Measurements from ENCODE around the gene LOXL4. TPM values are rescaled to one million over a fixed set of nuclear protein-coding genes. Genes with fewer than 3 reads are reported as not detected.

Gene LOXL4
- total RNA-seq, 8 experiments from 2014 or later: 0.52 to 176 (median 1.9) TPM

DNA sequence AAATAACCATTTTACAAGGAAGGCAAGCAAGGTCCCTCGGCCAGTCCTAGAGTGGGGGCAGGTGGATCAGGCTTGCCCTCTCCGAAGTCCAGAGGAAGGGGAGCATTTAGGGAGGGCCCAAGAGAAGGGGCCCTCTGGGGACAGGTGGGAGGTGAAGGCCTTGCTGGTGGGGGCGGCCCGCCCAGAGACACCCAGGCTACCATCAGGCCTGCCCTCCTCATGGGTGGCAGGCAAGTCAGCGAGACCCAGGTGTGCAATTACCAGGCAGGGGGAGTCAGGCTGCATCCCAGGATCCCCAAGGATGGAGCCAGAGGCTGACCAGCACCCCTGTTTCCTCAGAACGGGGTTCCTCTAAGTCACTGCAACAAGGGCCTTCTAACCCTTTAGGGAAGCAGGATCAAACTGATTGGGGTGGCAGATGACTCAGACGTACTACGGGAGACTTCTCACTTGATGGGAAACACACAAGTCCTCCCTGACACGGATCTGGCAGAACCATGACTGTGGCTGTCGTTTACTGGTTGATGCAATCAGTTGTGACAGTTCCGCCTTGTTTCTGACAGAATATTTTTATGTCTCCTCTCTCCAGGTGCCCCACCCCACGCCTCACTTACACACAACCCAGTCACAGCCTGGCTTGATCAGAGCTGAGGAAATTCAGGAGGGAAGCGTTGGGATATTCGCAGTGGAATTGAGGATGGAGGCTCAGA lies 8.2 kb downstream of the LOXL4 start:
- WGBS, 10 experiments: 24 to 77% (median 52%) methylated on average over 1 to 3 of the region's 14 CpGs; no CpG with 5 or more reads in 6 of the 10 experiments
- in situ Hi-C loops (cut with MboI; ENCODE audit: low pct_unique_long_range_greater_than_20kb in 2 of 9, low sequenced_read_pairs in 9 of 9, unreplicated experiment in 9 of 9): no loop called here
- ATAC-seq (replicated peaks in 6 of 8): peak in 7 of 8 experiments; percentile 58 to 87 (median 75)
- Histone ChIP-seq H3K4me3 (no peak overlapping the region), H3K27ac (no peak overlapping the region), H3K4me1 (replicated peaks in 1 of 2) (peaks cover 0 to 6% of the 10 kb centered on the region in 2 donors)

DNA sequence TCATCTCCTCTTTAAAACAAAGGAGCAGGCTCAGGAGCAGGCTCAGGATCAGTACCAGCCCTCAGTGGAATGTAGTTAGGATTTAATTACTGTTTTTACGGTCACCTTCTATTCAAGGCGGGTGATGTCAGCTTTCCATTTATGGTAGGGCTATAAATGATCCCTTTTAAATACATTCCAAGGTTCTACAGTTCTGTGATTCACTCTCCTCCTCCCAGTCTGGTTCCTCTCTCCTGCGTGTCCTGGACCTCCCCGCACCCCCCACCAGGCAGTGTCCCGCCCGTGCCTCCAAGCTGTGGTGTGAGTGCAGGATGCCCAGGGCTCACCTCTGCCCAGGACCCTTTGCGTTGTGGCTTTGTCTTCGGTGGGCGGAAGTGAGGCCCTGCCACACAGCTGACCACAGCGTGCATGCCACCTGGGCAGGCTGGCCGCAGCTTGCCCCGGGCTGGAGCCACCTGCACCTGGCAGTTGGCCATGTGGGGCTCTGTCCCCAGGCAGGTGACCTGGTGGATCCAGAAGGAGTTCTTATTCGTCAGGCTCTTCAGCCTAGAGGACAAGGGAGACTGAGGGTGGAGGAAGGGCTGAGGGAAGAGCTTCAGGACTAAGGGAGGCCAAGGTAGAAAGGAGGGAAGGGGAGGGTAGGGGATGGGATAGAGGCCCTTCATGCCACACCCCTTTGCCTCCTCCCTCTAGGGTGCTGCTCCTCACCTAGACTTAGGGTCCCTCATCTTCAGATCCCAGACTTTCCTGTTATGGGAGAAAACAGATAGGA lies 9.1 kb downstream of the LOXL4 start:
- H3K27ac ChIP-seq: no peak overlapping the region
- H3K4me1 ChIP-seq (replicated peaks in 1 of 2): peaks cover 0 to 6% of the 10 kb centered on the region in 2 donors
- in situ Hi-C loops (cut with MboI; ENCODE audit: low pct_unique_long_range_greater_than_20kb in 2 of 9, low sequenced_read_pairs in 9 of 9, unreplicated experiment in 9 of 9): no loop called here
- 29 to 100% (median 80%) methylated on average over 1 to 6 of the region's 13 CpGs; no CpG with 5 or more reads in 4 of the 10 experiments for WGBS, 10 experiments
- ATAC-seq (replicated peaks in 6 of 8): peak; percentile 3 to 62 (median 48)
- H3K4me3 ChIP-seq: no peak overlapping the region

DNA sequence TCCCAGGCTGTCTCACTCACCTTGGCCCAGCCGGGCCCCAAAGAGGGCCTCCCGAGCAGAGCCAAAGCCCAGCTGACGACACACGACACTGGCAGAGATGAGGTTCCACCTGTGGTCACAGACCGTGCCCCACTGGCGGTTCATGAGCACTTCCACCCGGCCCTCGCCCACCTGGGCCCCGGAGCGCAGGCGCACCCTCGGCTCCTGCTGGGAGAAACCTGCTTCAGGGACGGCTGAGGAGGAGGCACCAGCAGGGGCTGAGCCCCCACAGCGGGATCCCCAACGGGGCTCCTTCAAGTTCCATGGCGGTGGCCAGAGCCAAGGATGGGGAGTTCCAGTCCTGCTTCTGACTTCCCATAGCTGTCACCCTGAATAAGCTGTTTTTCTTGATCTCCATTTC lies 10.0 kb downstream of the LOXL4 start:
- in situ Hi-C loops (cut with MboI; ENCODE audit: low pct_unique_long_range_greater_than_20kb in 2 of 9, low sequenced_read_pairs in 9 of 9, unreplicated experiment in 9 of 9): no loop called here
- peaks cover 0 to 6% of the 10 kb centered on the region in 2 donors for H3K4me1 ChIP-seq (replicated peaks in 1 of 2)
- H3K27ac ChIP-seq: no peak overlapping the region
- no peak for ATAC-seq (replicated peaks in 6 of 8)
- 93 to 95% methylated on average over 3 to 4 of the region's 16 CpGs; no CpG with 5 or more reads in 8 of the 10 experiments for WGBS, 10 experiments
- H3K4me3 ChIP-seq: no peak overlapping the region

DNA sequence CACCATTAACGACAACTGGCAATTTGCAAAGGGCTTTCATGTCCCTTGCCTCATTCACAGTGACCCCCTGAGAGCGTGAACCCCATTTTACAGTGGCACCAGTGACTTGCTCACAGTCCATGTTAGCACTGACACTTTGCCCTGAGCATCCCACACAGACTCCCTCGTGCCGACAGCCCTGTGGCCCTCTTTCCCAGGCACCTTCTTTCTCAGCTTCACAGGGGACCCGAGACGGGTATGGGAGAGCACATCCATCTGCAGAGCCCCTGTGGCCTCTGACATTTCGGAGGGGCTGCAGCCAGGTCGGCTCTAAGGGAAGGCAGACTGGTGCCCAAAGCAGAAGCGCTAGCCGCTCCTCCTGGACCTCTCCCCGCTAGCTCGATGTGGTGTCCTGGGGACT lies 10.8 kb downstream of the LOXL4 start:
- no peak overlapping the region for H3K4me3 ChIP-seq
- ATAC-seq (replicated peaks in 6 of 8): no peak
- in situ Hi-C loops (cut with MboI; ENCODE audit: low pct_unique_long_range_greater_than_20kb in 2 of 9, low sequenced_read_pairs in 9 of 9, unreplicated experiment in 9 of 9): no loop called here
- no peak overlapping the region for H3K27ac ChIP-seq
- 59 to 100% (median 85%) methylated on average over 3 to 5 of the region's 12 CpGs; no CpG with 5 or more reads in 4 of the 10 experiments for WGBS, 10 experiments
- peaks cover 0 to 6% of the 10 kb centered on the region in 2 donors for H3K4me1 ChIP-seq (replicated peaks in 1 of 2)

DNA sequence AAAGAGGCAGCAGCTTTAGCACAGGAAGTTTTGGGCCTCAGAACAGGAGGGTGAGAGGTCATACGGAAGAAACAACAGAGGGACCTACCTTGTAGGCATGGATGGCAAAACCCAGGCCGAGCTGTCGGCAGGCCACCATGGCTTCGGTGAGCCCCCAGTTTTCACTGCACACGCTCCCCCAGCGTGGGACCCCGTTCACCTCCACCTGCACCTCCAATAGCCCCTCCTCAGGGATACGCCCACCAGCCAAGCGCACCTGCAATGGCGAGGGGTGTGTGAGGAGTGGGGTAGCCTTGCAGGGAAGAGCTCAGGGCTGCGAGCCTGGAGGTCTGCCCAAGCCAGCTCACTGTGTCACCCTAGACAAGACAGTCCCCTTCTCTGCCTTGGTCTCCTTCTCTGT lies 11.3 kb downstream of the LOXL4 start:
- 80 to 100% (median 90%) methylated on average over 1 to 3 of the region's 11 CpGs; no CpG with 5 or more reads in 6 of the 10 experiments for WGBS, 10 experiments
- H3K27ac ChIP-seq: no peak overlapping the region
- H3K4me1 ChIP-seq (replicated peaks in 1 of 2): peaks cover 0 to 6% of the 10 kb centered on the region in 2 donors
- H3K4me3 ChIP-seq: no peak overlapping the region
- ATAC-seq (replicated peaks in 6 of 8): no peak
- in situ Hi-C loops (cut with MboI; ENCODE audit: low pct_unique_long_range_greater_than_20kb in 2 of 9, low sequenced_read_pairs in 9 of 9, unreplicated experiment in 9 of 9): no loop called here

DNA sequence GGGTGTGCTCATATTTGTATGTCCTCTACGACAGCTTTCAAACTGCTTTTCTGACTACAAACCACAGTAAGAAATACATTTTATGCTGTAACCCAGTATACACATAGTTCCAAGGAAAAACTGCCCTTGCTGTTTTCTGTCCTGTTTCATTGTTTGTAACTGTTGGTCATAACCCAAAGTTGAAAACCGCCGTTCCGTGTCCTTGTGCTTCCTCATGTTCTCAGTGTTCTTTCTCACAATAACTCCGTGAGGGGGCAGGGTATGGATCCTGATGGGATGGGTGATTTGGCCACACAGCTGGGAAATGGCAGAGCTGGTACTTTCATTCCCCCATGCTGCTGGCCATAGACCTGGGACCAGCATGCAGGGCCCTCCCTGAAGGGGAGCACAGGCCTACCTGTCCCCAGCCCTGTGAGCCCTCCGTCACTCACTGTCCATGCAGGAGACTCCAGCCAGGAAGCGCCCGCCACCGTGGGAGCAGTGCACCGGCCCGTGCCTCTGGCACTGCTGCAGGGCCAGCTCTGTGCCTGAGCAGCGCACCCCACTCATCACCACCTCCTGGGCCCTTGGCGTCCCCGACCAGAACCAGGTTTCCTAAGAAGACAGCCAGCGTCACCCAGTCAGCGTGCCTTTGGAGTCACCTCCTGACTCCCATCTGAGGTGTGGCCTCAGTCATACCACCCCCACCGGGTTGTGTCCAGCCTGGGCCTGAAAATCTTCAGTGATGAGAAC lies 12.7 kb downstream of the LOXL4 start:
- no peak for ATAC-seq (replicated peaks in 6 of 8)
- Histone ChIP-seq H3K4me1 (replicated peaks in 1 of 2) (peaks cover 0 to 4% of the 10 kb centered on the region in 2 donors), H3K27ac (no peak overlapping the region), H3K4me3 (no peak overlapping the region)
- in situ Hi-C loops (cut with MboI; ENCODE audit: low pct_unique_long_range_greater_than_20kb in 2 of 9, low sequenced_read_pairs in 9 of 9, unreplicated experiment in 9 of 9): no loop called here
- 83 to 100% (median 93%) methylated on average over 1 to 10 of the region's 17 CpGs; no CpG with 5 or more reads in 2 of the 10 experiments for WGBS, 10 experiments

DNA sequence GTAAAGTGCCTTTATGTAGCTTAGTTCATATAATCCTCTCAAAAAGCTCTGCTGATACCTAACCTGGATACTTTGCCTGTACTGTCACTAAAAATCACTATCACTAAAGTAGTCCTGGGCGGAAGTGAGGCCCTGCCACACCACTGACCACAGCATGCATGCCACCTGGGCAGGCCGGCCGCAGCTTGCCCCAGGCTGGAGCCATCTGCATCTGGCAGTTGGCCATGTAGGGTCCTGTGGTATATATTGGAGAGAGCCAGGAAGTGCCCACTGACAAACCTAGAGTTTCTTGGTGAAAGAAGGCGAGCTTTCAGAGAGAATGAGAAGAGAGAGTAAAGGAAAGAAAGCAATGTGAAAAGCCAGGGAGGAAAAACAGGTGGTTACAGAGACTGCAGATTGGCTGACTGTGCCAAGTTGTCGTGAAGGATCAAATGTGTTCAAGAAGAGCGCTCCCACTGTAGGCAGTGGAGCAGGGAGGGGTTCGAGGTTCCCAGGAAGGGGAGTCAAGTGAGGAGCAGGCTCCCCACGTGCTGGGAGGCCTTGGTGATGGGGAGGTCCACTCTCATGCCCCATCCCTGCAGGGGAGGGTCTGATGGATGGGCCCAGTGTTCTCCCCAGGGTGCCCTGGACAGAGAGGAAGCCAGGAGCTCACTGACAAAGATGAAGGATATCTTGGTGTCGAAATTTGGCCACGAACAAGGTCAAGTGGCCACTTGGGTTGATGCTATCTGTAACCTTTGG lies 13.6 kb downstream of the LOXL4 start:
- Histone ChIP-seq H3K27ac (no peak overlapping the region), H3K4me3 (no peak overlapping the region), H3K4me1 (replicated peaks in 1 of 2) (peaks cover 3 to 5% of the 10 kb centered on the region in 2 donors)
- in situ Hi-C loops (cut with MboI; ENCODE audit: low pct_unique_long_range_greater_than_20kb in 2 of 9, low sequenced_read_pairs in 9 of 9, unreplicated experiment in 9 of 9): no loop called here
- no peak for ATAC-seq (replicated peaks in 6 of 8)
- WGBS, 10 experiments: 79 to 100% (median 94%) methylated on average over 2 to 8 of the region's 10 CpGs; no CpG with 5 or more reads in 1 of the 10 experiments

DNA sequence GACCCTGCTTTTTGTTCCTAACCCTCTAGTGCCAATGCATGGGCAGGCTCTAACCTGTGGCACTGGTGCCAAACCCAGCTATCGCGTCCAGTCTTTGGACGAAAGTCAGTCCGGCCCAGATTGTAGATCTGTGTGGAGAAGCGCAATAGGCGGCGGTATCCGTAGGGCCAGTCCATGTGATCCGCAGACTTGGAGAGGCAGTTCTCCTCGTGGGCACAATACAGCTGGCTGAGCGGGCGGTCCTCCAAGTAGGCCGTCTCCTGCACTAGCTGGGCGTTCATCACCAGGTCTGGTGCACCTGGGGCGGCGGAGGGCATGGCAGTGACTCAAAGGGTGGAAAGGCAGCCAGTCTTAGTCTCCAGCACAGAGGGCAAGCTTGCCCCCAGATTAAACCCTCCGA lies 14.5 kb downstream of the LOXL4 start:
- in situ Hi-C loops (cut with MboI; ENCODE audit: low pct_unique_long_range_greater_than_20kb in 2 of 9, low sequenced_read_pairs in 9 of 9, unreplicated experiment in 9 of 9): no loop called here
- no peak for ATAC-seq (replicated peaks in 6 of 8)
- 80 to 100% (median 96%) methylated on average over 1 to 14 of the region's 17 CpGs; no CpG with 5 or more reads in 4 of the 10 experiments for WGBS, 10 experiments

DNA sequence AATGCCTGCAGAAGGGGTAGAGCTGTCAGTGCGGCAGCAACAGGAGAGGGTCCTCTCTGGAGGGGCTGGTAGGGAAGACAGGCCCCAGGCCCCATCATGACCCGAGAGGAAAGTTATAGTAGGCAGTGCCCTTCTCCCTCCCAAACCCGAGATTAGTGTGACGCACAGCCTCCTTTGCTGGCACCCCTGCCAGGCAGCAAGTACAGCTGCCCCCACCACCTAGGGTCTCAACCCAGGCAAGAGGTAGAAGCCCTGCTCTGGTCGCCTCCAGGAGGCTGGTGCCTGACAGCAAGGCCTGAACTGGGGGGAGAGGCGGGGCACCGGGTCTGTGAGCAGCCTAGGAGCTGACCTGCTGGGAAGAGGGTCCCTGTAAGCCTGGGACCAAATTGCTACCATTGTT lies 15.5 kb downstream of the LOXL4 start:
- Histone ChIP-seq H3K4me1 (replicated peaks in 1 of 2) (peaks cover 11 to 15% of the 10 kb centered on the region in 2 donors), H3K4me3 (no peak overlapping the region), H3K27ac (no peak overlapping the region)
- no peak for ATAC-seq (replicated peaks in 6 of 8)
- in situ Hi-C loops (cut with MboI; ENCODE audit: low pct_unique_long_range_greater_than_20kb in 2 of 9, low sequenced_read_pairs in 9 of 9, unreplicated experiment in 9 of 9): no loop called here
- WGBS, 10 experiments: 57 to 100% (median 93%) methylated on average over 1 to 4 of the region's 7 CpGs; no CpG with 5 or more reads in 5 of the 10 experiments

More for the DNA sequence above, 14.5 kb downstream of the LOXL4 start:
- Histone ChIP-seq H3K27ac (no peak overlapping the region), H3K4me3 (no peak overlapping the region), H3K4me1 (replicated peaks in 1 of 2) (peaks cover 7 to 11% of the 10 kb centered on the region in 2 donors)

DNA sequence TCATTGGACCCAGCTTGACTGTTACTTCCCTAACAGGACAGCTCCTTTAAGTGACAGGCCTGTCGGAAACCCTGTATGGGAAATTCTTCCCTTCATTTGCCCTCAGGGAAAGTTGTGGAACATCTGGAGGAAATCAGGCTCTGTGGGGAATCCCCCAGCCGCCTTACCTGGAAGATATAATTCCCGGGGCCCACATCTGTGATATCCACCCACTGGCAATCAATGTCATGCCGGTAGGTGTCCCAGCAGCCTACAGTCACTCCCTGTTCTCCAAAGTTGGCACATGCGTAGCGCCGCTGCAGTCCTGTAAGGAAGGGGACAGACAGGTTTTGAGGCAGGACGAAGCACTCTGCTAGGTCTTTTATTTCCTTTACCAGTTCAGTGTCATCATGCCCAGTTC lies 16.6 kb downstream of the LOXL4 start:
- Histone ChIP-seq H3K4me1 (replicated peaks in 1 of 2) (peaks cover 22 to 25% of the 10 kb centered on the region in 2 donors), H3K4me3 (no peak overlapping the region), H3K27ac (no peak overlapping the region)
- 11 to 100% (median 92%) methylated on average over 1 to 7 of the region's 8 CpGs; no CpG with 5 or more reads in 3 of the 10 experiments for WGBS, 10 experiments
- in situ Hi-C loops (cut with MboI; ENCODE audit: low pct_unique_long_range_greater_than_20kb in 2 of 9, low sequenced_read_pairs in 9 of 9, unreplicated experiment in 9 of 9): no loop called here
- ATAC-seq (replicated peaks in 6 of 8): no peak

DNA sequence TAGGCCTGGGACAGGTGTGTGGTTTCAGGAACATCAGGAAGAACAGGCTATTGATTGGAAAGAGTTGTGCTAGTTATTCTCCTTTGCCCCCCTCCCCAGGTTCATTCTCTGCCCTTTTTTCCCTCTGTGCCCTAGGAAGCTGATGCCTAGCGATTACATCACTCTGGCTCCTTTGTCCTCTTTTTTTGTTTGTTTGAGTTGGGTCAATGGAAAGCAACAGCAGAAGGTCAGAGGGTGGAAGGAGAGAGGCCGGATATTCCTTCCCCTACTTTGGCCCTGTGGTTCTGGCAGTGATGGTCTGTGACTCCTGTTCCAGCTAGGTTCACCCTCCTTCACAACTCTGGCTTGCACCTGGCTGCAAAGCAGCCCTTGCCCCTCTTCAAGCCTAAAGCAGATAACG lies 18.9 kb downstream of the LOXL4 start:
- in situ Hi-C loops (cut with MboI; ENCODE audit: low pct_unique_long_range_greater_than_20kb in 2 of 9, low sequenced_read_pairs in 9 of 9, unreplicated experiment in 9 of 9): loop anchor here in 2 of 9 experiments (10.0 to 25.0 kb wide), 2 partner anchors 56 to 138 kb away; no protein-coding TSS in a partner anchor
- H3K27ac ChIP-seq: no peak overlapping the region
- no peak for ATAC-seq (replicated peaks in 6 of 8)
- H3K4me1 ChIP-seq (replicated peaks in 1 of 2): peaks cover 24 to 26% of the 10 kb centered on the region in 2 donors
- no peak overlapping the region for H3K4me3 ChIP-seq
- WGBS, 10 experiments: 62 to 94% (median 74%) methylated on average over 2 to 3 of the region's 3 CpGs; no CpG with 5 or more reads in 5 of the 10 experiments

DNA sequence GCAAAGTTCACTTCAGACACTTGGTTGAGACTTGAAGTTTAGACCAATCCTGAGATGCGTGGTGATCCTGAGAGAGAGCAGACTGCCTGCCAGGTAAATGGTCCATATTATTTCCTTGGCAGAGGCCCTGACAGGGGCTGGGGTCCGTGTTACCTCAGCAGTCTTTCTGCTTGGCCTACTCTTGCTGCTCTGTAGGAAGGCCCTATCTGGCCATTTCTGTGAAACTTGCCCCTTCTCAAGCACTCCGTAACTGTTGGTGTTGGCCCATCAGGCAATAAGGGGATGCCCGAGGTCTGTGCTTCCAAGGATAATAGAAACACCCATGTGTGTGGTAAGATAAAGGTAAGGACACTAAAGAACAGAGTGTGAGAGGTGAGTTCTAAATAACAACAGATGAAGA lies 20.0 kb downstream of the LOXL4 start:
- Histone ChIP-seq H3K4me1 (replicated peaks in 1 of 2) (peaks cover 24 to 26% of the 10 kb centered on the region in 2 donors), H3K27ac (no peak overlapping the region), H3K4me3 (no peak overlapping the region)
- in situ Hi-C loops (cut with MboI; ENCODE audit: low pct_unique_long_range_greater_than_20kb in 2 of 9, low sequenced_read_pairs in 9 of 9, unreplicated experiment in 9 of 9): loop anchor here in 2 of 9 experiments (10.0 to 25.0 kb wide), 2 partner anchors 57 to 139 kb away; no protein-coding TSS in a partner anchor
- ATAC-seq (replicated peaks in 6 of 8): no peak
- 90 to 100% (median 100%) methylated on average over 1 to 3 of the region's 4 CpGs; no CpG with 5 or more reads in 3 of the 10 experiments for WGBS, 10 experiments

Data from motor neuron (in vitro differentiated cells).